Fibroblast of skin of back (primary cell): ENCODE results near the gene HDGFL1. TPM values are rescaled to one million over a fixed set of nuclear protein-coding genes. Genes with fewer than 3 reads are reported as not detected.

ENCODE experiments used
- DNase-seq: peaks from one replicate; pipeline ENCODE4 v3.0.0-alpha.2; 2013
- polyA plus RNA-seq, 2 experiments: library from polyadenylated mRNA; unstranded; fragments of 120-200 nt; gene quantifications; one replicate each; pipeline ENCODE4 v1.2.1, GENCODE V29; 2013; ENCODE audit not compliant: insufficient read length in 2 of 2

HDGFL1 gene
- polyA plus RNA-seq (2013, experiment 1 of 2; ENCODE audit: insufficient read length) = not detected
- not detected for polyA plus RNA-seq (2013, experiment 2 of 2; ENCODE audit: insufficient read length)

- no peak for DNase-seq
Measured at GRCh38 chr6:22569281-22570184, at the start of gene HDGFL1. Gene HDGFL1, plus strand, starts transcription at chr6:22569566. Its CDS starts 10 bp downstream, at chr6:22569576.

- DNase-seq = no peak
Measured at GRCh38 chr6:22521035-22521434, 48.3 kb upstream of the HDGFL1 start.

- peak; percentile 73 for DNase-seq
Measured at GRCh38 chr6:22526736-22527135, 42.6 kb upstream of the HDGFL1 start.

- peak; percentile 55 for DNase-seq
Measured at GRCh38 chr6:22529866-22530265, 39.5 kb upstream of the HDGFL1 start.

- DNase-seq = peak; percentile 32
Measured at GRCh38 chr6:22530506-22530905, 38.9 kb upstream of the HDGFL1 start.

GRCh38 chr6:22536122-22536521, 33.2 kb upstream of the HDGFL1 start:
- no peak for DNase-seq

GRCh38 chr6:22544476-22544875, 24.9 kb upstream of the HDGFL1 start:
- DNase-seq = no peak

- no peak for DNase-seq
Measured at GRCh38 chr6:22545051-22545450, 24.3 kb upstream of the HDGFL1 start.

- no peak for DNase-seq
Measured at GRCh38 chr6:22546236-22546635, 23.1 kb upstream of the HDGFL1 start.

GRCh38 chr6:22550971-22551670, 18.2 kb upstream of the HDGFL1 start:
- DNase-seq = peak; percentile 64

GRCh38 chr6:22556266-22556665, 13.1 kb upstream of the HDGFL1 start:
- DNase-seq = no peak

- no peak for DNase-seq
Measured at GRCh38 chr6:22557007-22557406, 12.4 kb upstream of the HDGFL1 start.

GRCh38 chr6:22558288-22558882, 11.0 kb upstream of the HDGFL1 start:
- DNase-seq = no peak

GRCh38 chr6:22568854-22569253, 512 bp upstream of the HDGFL1 start:
- DNase-seq = no peak

GRCh38 chr6:22570185-22570551, 802 bp downstream of the HDGFL1 start:
- DNase-seq = no peak

GRCh38 chr6:22575190-22575589, 5.8 kb downstream of the HDGFL1 start:
- no peak for DNase-seq

GRCh38 chr6:22579439-22579838, 10.1 kb downstream of the HDGFL1 start:
- DNase-seq = no peak

GRCh38 chr6:22580337-22580736, 11.0 kb downstream of the HDGFL1 start:
- no peak for DNase-seq

GRCh38 chr6:22582417-22583205, 13.2 kb downstream of the HDGFL1 start:
- DNase-seq = no peak

- no peak for DNase-seq
Measured at GRCh38 chr6:22583230-22583629, 13.9 kb downstream of the HDGFL1 start.

- DNase-seq = no peak
Measured at GRCh38 chr6:22583927-22584326, 14.6 kb downstream of the HDGFL1 start.

- DNase-seq = no peak
Measured at GRCh38 chr6:22589118-22589517, 19.8 kb downstream of the HDGFL1 start.
